DND-41 (cell line): Measurements from ENCODE around the gene ZMYM3.

Experiments
- ATAC-seq: fragments of 200-7000 bp; cut with Tn5 transposase; 3 replicates; pipeline ENCODE4 v1.9.1; 2021; ENCODE audit warnings: low read depth; ENCODE audit not compliant: insufficient read depth
- DNase-seq: peaks from one replicate; pipeline ENCODE4 v3.0.0-alpha.2; 2020
- H2AFZ ChIP-seq: 2 replicates; pipeline ENCODE4 v1.6.0; 2012; ENCODE audit warnings: low read depth, low read length
- H3K27ac ChIP-seq: 2 replicates; pipeline ENCODE4 v1.5.1; 2012; ENCODE audit warnings: low read length, inconsistent platforms
- H3K27me3 ChIP-seq: fragments of 200-600 bp; sonication (generic); 2 replicates; pipeline ENCODE4 v1.6.0; 2012; ENCODE audit warnings: low read length, mild to moderate bottlenecking, inconsistent platforms; ENCODE audit not compliant: insufficient read depth, poor library complexity
- H3K36me3 ChIP-seq: 2 replicates; pipeline ENCODE4 v1.5.1; 2012; ENCODE audit warnings: low read length, inconsistent platforms; ENCODE audit not compliant: insufficient read depth
- H3K4me1 ChIP-seq: 2 replicates; pipeline ENCODE4 v1.5.1; 2012; ENCODE audit warnings: mild to moderate bottlenecking, low read length; ENCODE audit not compliant: insufficient read depth
- H3K4me2 ChIP-seq: 2 replicates; pipeline ENCODE4 v1.6.0; 2012; ENCODE audit warnings: mild to moderate bottlenecking, moderate library complexity, low read length, inconsistent platforms; ENCODE audit not compliant: insufficient read depth
- H3K4me3 ChIP-seq, 2 experiments: fragments of 200-600 bp in 1 of 2; shearing (Covaris generic) in 1 of 2; 2 replicates each; pipeline ENCODE4 v1.5.1; 2012 to 2016; ENCODE audit warnings: inconsistent platforms in 2 of 2, low read length in 2 of 2, mild to moderate bottlenecking in 2 of 2, low read depth in 1 of 2, moderate library complexity in 1 of 2
- H3K79me2 ChIP-seq: 2 replicates; pipeline ENCODE4 v1.6.0; 2012; ENCODE audit warnings: low read length, inconsistent platforms; ENCODE audit not compliant: insufficient read depth
- H3K9ac ChIP-seq: 2 replicates; pipeline ENCODE4 v1.6.0; 2012; ENCODE audit warnings: low read depth, mild to moderate bottlenecking, inconsistent platforms, low read length, moderate library complexity
- H3K9me3 ChIP-seq: 2 replicates; pipeline ENCODE4 v1.5.1; 2012; ENCODE audit warnings: low read length, moderate library complexity, mild to moderate bottlenecking, inconsistent platforms; ENCODE audit not compliant: insufficient read depth, severe bottlenecking
- H4K20me1 ChIP-seq: 2 replicates; pipeline ENCODE4 v1.6.0; 2012; ENCODE audit warnings: low read length; ENCODE audit not compliant: insufficient read depth
- EZH2 ChIP-seq: IDR thresholded peaks from 3 replicates; pipeline ENCODE4 v1.6.1; 2012; ENCODE audit warnings: borderline replicate concordance, low read depth, mild to moderate bottlenecking, moderate library complexity, low read length, inconsistent platforms; ENCODE audit not compliant: severe bottlenecking
- TF ChIP-seq, protein P1 (sequence below): IDR thresholded peaks from 2 replicates; pipeline ENCODE4 v1.5.1; 2012; ENCODE audit warnings: borderline replicate concordance, low read length, moderate library complexity, mild to moderate bottlenecking; ENCODE audit not compliant: poor library complexity, severe bottlenecking; ENCODE audit errors: extremely low read depth

Gene ZMYM3

DNA sequence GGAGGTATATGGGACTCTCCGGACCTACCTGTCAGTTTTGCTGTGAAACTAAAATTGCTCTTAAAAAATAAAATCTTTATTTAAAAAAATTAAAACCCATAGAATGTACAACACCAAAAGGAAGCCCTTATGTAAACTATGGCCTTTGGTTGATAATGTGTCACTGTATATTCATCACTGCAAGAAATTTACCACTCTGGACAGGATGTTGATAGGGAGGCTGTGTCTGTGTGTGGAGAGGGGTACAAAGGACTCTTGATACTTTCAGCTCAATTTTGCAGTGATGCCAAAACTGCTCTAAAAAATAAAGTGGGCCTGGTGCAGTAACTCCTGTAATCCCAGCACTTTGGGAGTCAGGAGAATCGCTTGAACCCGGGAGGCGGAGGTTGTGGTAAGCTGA is 2.9 kb upstream of the ZMYM3 start:
- H3K9ac ChIP-seq, result no peak overlapping the region

DNA sequence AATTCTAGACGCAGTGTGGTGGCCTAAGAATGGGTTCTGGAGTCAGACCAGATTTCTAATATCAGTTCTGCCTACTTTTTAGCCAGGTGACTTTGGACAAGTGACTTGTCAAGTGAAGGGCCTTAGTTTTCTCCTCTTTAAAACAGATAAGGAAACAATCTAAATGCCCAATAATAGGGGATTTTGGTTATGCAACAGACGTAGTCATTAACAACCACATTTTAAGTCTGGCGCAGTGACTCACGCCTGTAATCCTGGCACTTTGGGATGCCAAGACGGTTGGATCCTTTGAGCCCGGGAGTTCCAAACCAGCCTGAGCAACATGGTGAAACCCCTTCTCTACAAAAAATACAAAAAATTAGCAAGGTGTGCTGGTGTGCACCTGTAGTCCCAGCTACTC is 2.1 kb upstream of the ZMYM3 start:
- DNase-seq (no peak), ATAC-seq (no peak)
- TF ChIP-seq EZH2, result no peak
- TF ChIP-seq, protein P1, sequence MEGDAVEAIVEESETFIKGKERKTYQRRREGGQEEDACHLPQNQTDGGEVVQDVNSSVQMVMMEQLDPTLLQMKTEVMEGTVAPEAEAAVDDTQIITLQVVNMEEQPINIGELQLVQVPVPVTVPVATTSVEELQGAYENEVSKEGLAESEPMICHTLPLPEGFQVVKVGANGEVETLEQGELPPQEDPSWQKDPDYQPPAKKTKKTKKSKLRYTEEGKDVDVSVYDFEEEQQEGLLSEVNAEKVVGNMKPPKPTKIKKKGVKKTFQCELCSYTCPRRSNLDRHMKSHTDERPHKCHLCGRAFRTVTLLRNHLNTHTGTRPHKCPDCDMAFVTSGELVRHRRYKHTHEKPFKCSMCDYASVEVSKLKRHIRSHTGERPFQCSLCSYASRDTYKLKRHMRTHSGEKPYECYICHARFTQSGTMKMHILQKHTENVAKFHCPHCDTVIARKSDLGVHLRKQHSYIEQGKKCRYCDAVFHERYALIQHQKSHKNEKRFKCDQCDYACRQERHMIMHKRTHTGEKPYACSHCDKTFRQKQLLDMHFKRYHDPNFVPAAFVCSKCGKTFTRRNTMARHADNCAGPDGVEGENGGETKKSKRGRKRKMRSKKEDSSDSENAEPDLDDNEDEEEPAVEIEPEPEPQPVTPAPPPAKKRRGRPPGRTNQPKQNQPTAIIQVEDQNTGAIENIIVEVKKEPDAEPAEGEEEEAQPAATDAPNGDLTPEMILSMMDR, result no peak
- H2AFZ ChIP-seq, result no peak overlapping the region
- no peaks in the 10 kb centered on the region for H3K27me3 ChIP-seq
- H4K20me1 ChIP-seq, result no peaks in the 10 kb centered on the region; the same call in 1 of the 2 replicates
- peak overlapping the region; percentile 82 for H3K9ac ChIP-seq
- H3K9me3 ChIP-seq, result no peaks in the 10 kb centered on the region
- peak overlapping the region in 1 of 2 experiments; percentile 77; a peak in 2 of 4 replicates for H3K4me3 ChIP-seq
- peak overlapping the region; percentile 66; the same call in 1 of the 2 replicates for H3K4me2 ChIP-seq
- peaks cover 29% of the 10 kb centered on the region for H3K4me1 ChIP-seq
- H3K36me3 ChIP-seq, result peaks cover 8% of the 10 kb centered on the region
- peak overlapping the region; percentile 90; the same call in 1 of the 2 replicates for H3K27ac ChIP-seq
- peaks cover 27% of the 10 kb centered on the region for H3K79me2 ChIP-seq

More for the DNA sequence above, 2.9 kb upstream of the ZMYM3 start:
- Histone ChIP-seq H3K27ac (no peak overlapping the region), H3K4me1 (peaks cover 23% of the 10 kb centered on the region), H3K9me3 (no peaks in the 10 kb centered on the region), H3K27me3 (no peaks in the 10 kb centered on the region), H3K79me2 (peaks cover 21% of the 10 kb centered on the region), H3K36me3 (peaks cover 2% of the 10 kb centered on the region), H3K4me3 (no peak overlapping the region), H4K20me1 (no peaks in the 10 kb centered on the region; the same call in 1 of the 2 replicates), H3K4me2 (no peak overlapping the region), H2AFZ (no peak overlapping the region)
- no peak for DNase-seq
- ATAC-seq, result no peak
- TF ChIP-seq EZH2, result no peak
- TF ChIP-seq, protein P1, result no peak

DNA sequence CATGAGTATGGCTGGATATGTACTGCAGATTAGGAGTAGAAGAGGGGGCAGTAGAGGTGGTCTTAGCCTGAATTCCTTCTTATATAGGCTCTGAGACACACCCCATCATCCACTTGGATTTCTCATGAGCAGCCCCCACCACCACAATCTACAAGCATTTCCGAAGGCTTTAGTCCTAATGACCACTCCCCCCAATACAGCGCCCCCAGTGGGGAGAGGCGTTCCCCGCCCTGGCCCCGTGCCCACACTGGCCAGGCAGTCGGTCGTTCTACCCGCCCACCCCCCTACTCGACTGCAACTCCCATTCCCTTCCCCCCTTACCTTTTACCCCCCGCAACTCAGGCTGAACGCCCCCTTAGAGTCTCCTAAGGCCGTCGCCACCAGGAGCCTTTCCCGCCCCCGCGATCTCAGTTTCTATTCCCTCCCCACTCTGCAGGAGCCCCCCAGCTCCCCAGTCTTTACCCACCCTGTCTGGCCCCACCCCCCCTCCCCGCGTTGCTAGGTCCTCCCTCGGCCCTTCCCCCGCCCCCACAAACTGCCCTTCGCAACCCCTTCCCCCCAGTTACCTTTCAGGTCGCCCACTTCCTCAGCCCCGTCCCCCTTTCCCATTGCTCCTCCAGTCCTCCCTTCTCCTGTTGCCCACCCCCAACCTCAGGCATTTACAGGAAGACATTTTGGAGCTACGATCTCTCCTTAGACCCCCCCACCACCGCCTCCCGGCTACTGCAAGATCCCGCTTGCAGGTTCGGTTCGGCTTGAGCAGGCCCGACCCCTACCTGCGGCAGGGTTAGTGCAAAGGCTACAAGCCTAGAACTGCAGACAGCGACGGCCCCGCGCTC is 468 bp downstream of the ZMYM3 start:
- Histone ChIP-seq H3K36me3 (peaks cover 34% of the 10 kb centered on the region), H3K9me3 (no peaks in the 10 kb centered on the region), H4K20me1 (peaks cover 9% of the 10 kb centered on the region; the same call in 1 of the 2 replicates), H3K4me2 (peak overlapping the region; percentile 85), H3K27ac (peak overlapping the region; percentile 96), H3K4me1 (peaks cover 29% of the 10 kb centered on the region), H3K27me3 (no peaks in the 10 kb centered on the region), H3K9ac (peak overlapping the region; percentile 82), H3K4me3 (peak overlapping the region; percentile 77 to 79), H2AFZ (peak overlapping the region; percentile 83), H3K79me2 (peaks cover 36% of the 10 kb centered on the region)
- DNase-seq (peak; percentile 42), ATAC-seq (no peak)
- no peak for TF ChIP-seq EZH2
- TF ChIP-seq, protein P1, result peak; percentile 61
